H1 (cell line): ENCODE data around the gene OLFML2A. TPM values are rescaled to one million over a fixed set of nuclear protein-coding genes. Genes with fewer than 3 reads are reported as not detected.

ENCODE experiments used
- CHD2 ChIP-seq: IDR thresholded peaks from 2 replicates; pipeline ENCODE4 v1.6.1; 2012; ENCODE audit warnings: low read length, improper control_type of control experiment
- CREB1 ChIP-seq: IDR thresholded peaks from 2 replicates; pipeline ENCODE4 v1.6.1; 2012; ENCODE audit warnings: inconsistent platforms
- E2F6 ChIP-seq: IDR thresholded peaks from 2 replicates; pipeline ENCODE4 v1.6.1; 2012; ENCODE audit warnings: inconsistent platforms
- KDM4A ChIP-seq: IDR thresholded peaks from one replicate; pipeline ENCODE4 v1.7.1; 2012; ENCODE audit warnings: low read depth, mild to moderate bottlenecking, moderate library complexity, low read length, inconsistent platforms; ENCODE audit not compliant: severe bottlenecking
- RFX5 ChIP-seq: IDR thresholded peaks from 2 replicates; pipeline ENCODE4 v1.6.1; 2011; ENCODE audit warnings: low read depth, low read length, improper control_type of control experiment, borderline replicate concordance
- polyA plus RNA-seq, 7 experiments: library from polyadenylated mRNA; depleted of rRNA in 3 of 7; stranded (reverse) in 5 of 7; unstranded in 2 of 7; fragments of >200 nt in 5 of 7; fragments of 200-250 nt in 2 of 7; gene quantifications; 1 replicate in 5 of 7; 2 replicates in 1 of 7; 4 replicates in 1 of 7; pipeline versions ENCODE4 v1.2.1 to v1.2.3, GENCODE V29; 2011 to 2013; ENCODE audit warnings: missing spikeins in 2 of 7, mixed read lengths in 2 of 7
- total RNA-seq: library from RNA; stranded (reverse); fragmentation: NEBNext Ultra II Directional; extraction: Animal tissue kit (Norgen Biotek cat#: 25700); gene quantifications from 2 replicates; pipeline ENCODE4 v1.2.1, GENCODE V29; 2021

The OLFML2A gene
- total and polyA plus RNA-seq, 2 of the 8 experiments (the other 6 are each of a cell fraction or from before 2014, with no cell fraction given): 7.8 to 11.5 TPM

GRCh38 chr9:124813041-124813440 is 36.1 kb downstream of the OLFML2A start (continued):
- TF ChIP-seq CHD2 (no peak), RFX5 (no peak), CREB1 (no peak), KDM4A (no peak), E2F6 (no peak)
